ENCODE results near the gene GGN. TPM values are rescaled to one million over a fixed set of nuclear protein-coding genes. Genes with fewer than 3 reads are reported as not detected.
A peak's percentile ranks its signal among the peaks of the same experiment; 100 is the strongest.

GGN gene
- total and polyA plus RNA-seq, 9 of the 15 experiments (the other 6 are each of a cell fraction or from before 2014, with no cell fraction given) = 0.15 to 0.33 TPM; not detected in 7

- TF ChIP-seq FOXA3 (CRISPR knock-in tag; conservative IDR thresholded peaks at IDR 0.05 in 1 of 2, IDR thresholded peaks at IDR 0.05 in 1 of 2) (0 out of 4 replicates have a peak, but pooled peaks of 1 of the 2 experiments have one; percentile 11), RBM22 (IDR thresholded peaks at IDR 0.05; ENCODE audit: low read depth, low read length, poor library complexity, severe bottlenecking) (peak; percentile 8), L3MBTL2 (IDR thresholded peaks at IDR 0.05) (peak; percentile 63), FOXP1 (CRISPR knock-in tag; IDR thresholded peaks at IDR 0.05) (0 out of 2 replicates have a peak, but pooled peaks have one; percentile 55), HNRNPL (IDR thresholded peaks at IDR 0.05; ENCODE audit: low read depth, low read length) (0 out of 2 replicates have a peak, but pooled peaks have one; percentile 2), POLR2AphosphoS5 (IDR thresholded peaks at IDR 0.05; ENCODE audit: control insufficient read depth, insufficient read depth, low read depth, low read length) (peak; percentile 31; the same call in 1 of the 2 replicates), POLR2AphosphoS2 (IDR thresholded peaks at IDR 0.05; ENCODE audit: low read length) (no peak), MNT (conservative IDR thresholded peaks at IDR 0.05) (0 out of 4 replicates have a peak, but pooled peaks of 1 of the 2 experiments have one; percentile 31), HDAC1 (IDR thresholded peaks at IDR 0.05) (peak in 1 of 2 experiments; percentile 44; a peak in 2 of 4 replicates), TEAD1 (CRISPR knock-in tag; IDR thresholded peaks at IDR 0.05) (0 out of 4 replicates have a peak, but pooled peaks of 1 of the 2 experiments have one; percentile 60), CTBP1 (IDR thresholded peaks at IDR 0.05; ENCODE audit: borderline replicate concordance) (peak; percentile 29; the same call in 1 of the 2 replicates), ARID1B (IDR thresholded peaks at IDR 0.05) (0 out of 2 replicates have a peak, but pooled peaks have one; percentile 39), NRF1 (conservative IDR thresholded peaks at IDR 0.05 in 1 of 2, IDR thresholded peaks at IDR 0.05 in 1 of 2) (peak; percentile 19 to 44; a peak in 2 of 4 replicates), DPF2 (IDR thresholded peaks at IDR 0.05) (0 out of 2 replicates have a peak, but pooled peaks have one; percentile 36), TEAD4 (IDR thresholded peaks at IDR 0.05; ENCODE audit: low read length) (peak; percentile 16; the same call in 1 of the 2 replicates), TEAD4 (CRISPR knock-in tag; IDR thresholded peaks at IDR 0.05; ENCODE audit: borderline replicate concordance) (no peak), BRD9 (IDR thresholded peaks at IDR 0.05; ENCODE audit: low read depth, partially characterized antibody) (no peak), CBFA2T3 (IDR thresholded peaks at IDR 0.05) (peak; percentile 61), ARID4B (CRISPR knock-in tag; IDR thresholded peaks at IDR 0.05) (0 out of 2 replicates have a peak, but pooled peaks have one; percentile 17), TCF3 (CRISPR knock-in tag; IDR thresholded peaks at IDR 0.05) (0 out of 2 replicates have a peak, but pooled peaks have one; percentile 20), TAL1 (IDR thresholded peaks at IDR 0.05) (0 out of 2 replicates have a peak, but pooled peaks have one; percentile 18)
Measured at GRCh38 chr19:38386971-38387549, 774 bp downstream of the GGN start (continued).

All from K562 (cell line).